Ovary (tissue), 9 donors: ENCODE results near the gene SULT2B1. TPM values are rescaled to one million over a fixed set of nuclear protein-coding genes. Genes with fewer than 3 reads are reported as not detected.

Experiments used
- DNase-seq, 5 donors: peaks; one replicate each; pipeline ENCODE4 v3.0.0-alpha.2; 2019 to 2020
- H3K27ac ChIP-seq, 2 donors: fragments of 200-600 bp; one replicate each; pipeline versions ENCODE4 v1.5.1 to v1.8.0; 2019 to 2022
- H3K27me3 ChIP-seq: fragments of 200-600 bp; one replicate; pipeline ENCODE4 v1.8.0; 2022
- H3K36me3 ChIP-seq: fragments of 200-600 bp; sonication (generic); one replicate; pipeline ENCODE4 v1.5.1; 2019
- H3K4me1 ChIP-seq: one replicate; pipeline ENCODE4 v1.8.1; 2013; ENCODE audit warnings: mild to moderate bottlenecking, moderate library complexity; ENCODE audit not compliant: insufficient read depth
- H3K4me3 ChIP-seq: fragments of 200-600 bp; sonication (generic); one replicate; pipeline ENCODE4 v1.5.1; 2017
- H3K9me3 ChIP-seq, 2 donors: fragments of 200-600 bp in 1 of 2; sonication (generic) in 1 of 2; one replicate each; pipeline versions ENCODE4 v1.5.1 to v1.8.1; 2013 to 2019; ENCODE audit warnings: mild to moderate bottlenecking in 1 of 2, moderate library complexity in 1 of 2
- CTCF ChIP-seq, 3 donors: fragments of 450-650 bp in 2 of 3; fragments of 200-600 bp in 1 of 3; IDR thresholded peaks; one replicate each; pipeline versions ENCODE4 v1.5.1 to v1.8.0; 2016 to 2022; ENCODE audit warnings: antibody characterized with exemption in 3 of 3, mild to moderate bottlenecking in 1 of 3
- EP300 ChIP-seq: sonication (generic); formaldehyde crosslinking; IDR thresholded peaks from one replicate; pipeline ENCODE4 v1.6.1; 2017; ENCODE audit warnings: antibody characterized with exemption
- POLR2A ChIP-seq: fragments of 450-650 bp; IDR thresholded peaks from one replicate; pipeline ENCODE4 v1.6.1; 2017; ENCODE audit warnings: antibody characterized with exemption, mild to moderate bottlenecking, moderate library complexity
- WGBS, 3 donors: extraction: QIAGEN DNeasy Blood & Tissue Kit in 1 of 3; methylation state at CpG; one replicate each; pipeline versions ENCODE4 v1.1.5 to v1.1.7; 2013 to 2017; 5-methylcytosine and 5-hydroxymethylcytosine counted together
- intact Hi-C, 4 donors: fragments of 100-400 bp; cut with DNase I; formaldehyde crosslinking; loops; one replicate each; pipeline versions ENCODE4 v1.11.0 to v1.15.1; 2022 to 2023
- polyA plus RNA-seq, 2 donors: library from polyadenylated mRNA; stranded (reverse); fragments of 200-250 nt in 1 of 2; fragments of 350-450 nt in 1 of 2; fragmentation: Illumina TruSeq in 1 of 2; extraction: RNeasy Lipid Tissue Mini Kit (QIAGEN cat#74804) in 1 of 2; gene quantifications; one replicate each; pipeline ENCODE4 v1.2.3, GENCODE V29; 2013 to 2014
- total RNA-seq, 7 donors: library from RNA; depleted of rRNA in 2 of 7; stranded (reverse); fragments of >200 nt in 2 of 7; fragmentation: NEBNext Ultra II Directional in 3 of 7; extraction: Animal tissue kit (Norgen Biotek cat#: 25700) in 3 of 7; gene quantifications; one replicate each; pipeline versions ENCODE4 v1.1.0 to v1.2.4, GENCODE V29; 2016 to 2023
- donor health status: DM: no; HTN: no; CAD: no; lungs with moderate emphysema.
- donor health status: DM: no; HTN: no; CAD: no.
- donor health status: Bipolar disorder and iron deficiency.
- donor health status: DM: yes; HTN: yes; CAD: no.
- donor health status: DM: no; HTN: no; CAD: no.
- donor health status: DM: yes; HTN: yes; CAD: no.

SULT2B1 gene
- total and polyA plus RNA-seq, 9 donors = 0.10 to 0.20 TPM; not detected in 7

- intact Hi-C loops = loop anchor here in 2 of 4 donors (10.0 kb wide), 1 partner anchor 104 kb away; no protein-coding TSS in a partner anchor
- no peaks in the 10 kb centered on the region for H3K4me1 ChIP-seq
- no peaks in the 10 kb centered on the region for H3K36me3 ChIP-seq
- H3K27ac ChIP-seq = no peak overlapping the region
- no peaks in the 10 kb centered on the region for H3K9me3 ChIP-seq
- 38 to 47% (median 46%) methylated on average over 24 to 30 of the region's 30 CpGs for WGBS, 3 donors
- TF ChIP-seq CTCF (IDR thresholded peaks at IDR 0.05) (no peak), EP300 (no peak), POLR2A (no peak)
- H3K4me3 ChIP-seq = no peak overlapping the region
- no peak for DNase-seq
- no peaks in the 10 kb centered on the region for H3K27me3 ChIP-seq
These were observed 47.2 kb downstream of the SULT2B1 start for GRCh38 chr19:48598996-48599700.

- intact Hi-C loops = no loop called here
- WGBS, 3 donors = 76 to 84% (median 80%) methylated on average over 21 of the region's 21 CpGs
- Histone ChIP-seq H3K27ac (no peak overlapping the region), H3K9me3 (no peaks in the 10 kb centered on the region), H3K4me3 (no peak overlapping the region), H3K4me1 (no peaks in the 10 kb centered on the region), H3K36me3 (no peaks in the 10 kb centered on the region), H3K27me3 (no peaks in the 10 kb centered on the region)
- TF ChIP-seq EP300 = no peak
- TF ChIP-seq CTCF (IDR thresholded peaks at IDR 0.05) = no peak
- TF ChIP-seq POLR2A = no peak
- DNase-seq = no peak
These were observed 48.9 kb downstream of the SULT2B1 start for GRCh38 chr19:48600679-48601417.

GRCh38 chr19:48603001-48603400, 51.0 kb downstream of the SULT2B1 start:
- Histone ChIP-seq H3K9me3 (no peaks in the 10 kb centered on the region), H3K4me1 (no peaks in the 10 kb centered on the region), H3K27me3 (no peaks in the 10 kb centered on the region), H3K36me3 (no peaks in the 10 kb centered on the region), H3K4me3 (no peak overlapping the region), H3K27ac (no peak overlapping the region)
- DNase-seq = no peak
- no peak for TF ChIP-seq EP300
- no peak for TF ChIP-seq POLR2A
- no peak for TF ChIP-seq CTCF (IDR thresholded peaks at IDR 0.05)
- intact Hi-C loops = no loop called here
- WGBS, 3 donors = 72 to 81% (median 72%) methylated on average over 9 of the region's 9 CpGs

- intact Hi-C loops = no loop called here
- 85 to 88% (median 87%) methylated on average over 38 to 39 of the region's 39 CpGs for WGBS, 3 donors
- TF ChIP-seq CTCF (IDR thresholded peaks at IDR 0.05) (no peak), EP300 (no peak), POLR2A (no peak)
- Histone ChIP-seq H3K27ac (no peak overlapping the region), H3K4me1 (no peaks in the 10 kb centered on the region), H3K4me3 (no peak overlapping the region), H3K36me3 (no peaks in the 10 kb centered on the region), H3K9me3 (no peaks in the 10 kb centered on the region), H3K27me3 (no peaks in the 10 kb centered on the region)
- no peak for DNase-seq
These were observed 51.5 kb downstream of the SULT2B1 start for GRCh38 chr19:48603449-48603848.
